Astrocyte (in vitro differentiated cells and primary cell): ENCODE measurements around the gene IQCH. TPM values are rescaled to one million over a fixed set of nuclear protein-coding genes. Genes with fewer than 3 reads are reported as not detected.

Experiments
- DNase-seq: peaks from one replicate; pipeline ENCODE4 v3.0.0-alpha.2; 2010; ENCODE audit warnings: low read depth
- FAIRE-seq: peaks from 2 replicates; lab custom pipeline; 2011; peaks lifted over from hg19 to GRCh38; lab: Jason Lieb, UNC
- H2AFZ ChIP-seq: 2 replicates; pipeline ENCODE4 v1.6.0; 2012; ENCODE audit warnings: low read depth, low read length, inconsistent platforms
- H3K27ac ChIP-seq: 2 replicates; pipeline ENCODE4 v1.5.1; 2011; ENCODE audit warnings: low read depth, low read length, inconsistent platforms
- H3K27me3 ChIP-seq: 2 replicates; pipeline ENCODE4 v1.6.0; 2011; ENCODE audit warnings: low read length, inconsistent platforms; ENCODE audit not compliant: insufficient read depth
- H3K36me3 ChIP-seq: 2 replicates; pipeline ENCODE4 v1.5.1; 2011; ENCODE audit warnings: low read length, inconsistent platforms; ENCODE audit not compliant: insufficient read depth
- H3K4me1 ChIP-seq: 2 replicates; pipeline ENCODE4 v1.5.1; 2011; ENCODE audit warnings: low read length, inconsistent platforms; ENCODE audit not compliant: insufficient read depth
- H3K4me2 ChIP-seq: 2 replicates; pipeline ENCODE4 v1.6.0; 2012; ENCODE audit warnings: low read length, inconsistent platforms
- H3K4me3 ChIP-seq: 2 replicates; pipeline ENCODE4 v1.5.1; 2011; ENCODE audit warnings: low read depth, mild to moderate bottlenecking, low read length, inconsistent platforms; ENCODE audit not compliant: insufficient read depth
- H3K79me2 ChIP-seq: 2 replicates; pipeline ENCODE4 v1.6.0; 2012; ENCODE audit warnings: mild to moderate bottlenecking, low read length, inconsistent platforms; ENCODE audit not compliant: insufficient read depth
- H3K9ac ChIP-seq: 2 replicates; pipeline ENCODE4 v1.6.0; 2012; ENCODE audit warnings: mild to moderate bottlenecking, low read length, inconsistent platforms
- H3K9me3 ChIP-seq: 2 replicates; pipeline ENCODE4 v1.5.1; 2012; ENCODE audit warnings: low read depth, mild to moderate bottlenecking, low read length, inconsistent platforms; ENCODE audit not compliant: insufficient read depth
- H4K20me1 ChIP-seq: 2 replicates; pipeline ENCODE4 v1.6.0; 2012; ENCODE audit warnings: low read length, inconsistent platforms; ENCODE audit not compliant: insufficient read depth
- H3K27ac Mint-ChIP-seq: one replicate; pipeline ENCODE4 v1.8.0; 2021; ENCODE audit warnings: mild to moderate bottlenecking, mixed read lengths; ENCODE audit not compliant: unreplicated experiment
- H3K27me3 Mint-ChIP-seq: one replicate; pipeline ENCODE4 v1.8.0; 2021; ENCODE audit warnings: low read depth, mixed read lengths; ENCODE audit not compliant: unreplicated experiment
- H3K36me3 Mint-ChIP-seq: one replicate; pipeline ENCODE4 v1.8.0; 2021; ENCODE audit warnings: low read depth, mixed read lengths; ENCODE audit not compliant: unreplicated experiment
- H3K4me1 Mint-ChIP-seq: one replicate; pipeline ENCODE4 v1.8.0; 2021; ENCODE audit warnings: low read depth, mixed read lengths; ENCODE audit not compliant: unreplicated experiment
- H3K4me3 Mint-ChIP-seq: one replicate; pipeline ENCODE4 v1.8.0; 2021; ENCODE audit warnings: mild to moderate bottlenecking, moderate library complexity, mixed read lengths; ENCODE audit not compliant: unreplicated experiment
- H3K9me3 Mint-ChIP-seq: one replicate; pipeline ENCODE4 v1.8.0; 2021; ENCODE audit warnings: mild to moderate bottlenecking, mixed read lengths; ENCODE audit not compliant: unreplicated experiment
- CTCF ChIP-seq: IDR thresholded peaks from 2 replicates; pipeline ENCODE4 v1.5.1; 2011; ENCODE audit warnings: low read depth, mild to moderate bottlenecking, inconsistent platforms, low read length, moderate library complexity; ENCODE audit not compliant: insufficient read depth
- EZH2 ChIP-seq: IDR thresholded peaks from 2 replicates; pipeline ENCODE4 v1.6.1; 2012; ENCODE audit warnings: mild to moderate bottlenecking, low read length, inconsistent platforms; ENCODE audit not compliant: insufficient read depth
- total RNA-seq: library from RNA; stranded (reverse); gene quantifications from 2 replicates; pipeline ENCODE4 v1.2.1, GENCODE V29; 2021

Gene IQCH
- total RNA-seq, 1 donor from 2014 or later = 2.7 TPM

- no peak overlapping the region for H3K4me3 ChIP-seq
- H3K36me3 ChIP-seq = no peaks in the 10 kb centered on the region
- Mint-ChIP-seq H3K4me1 (peaks cover 13% of the 10 kb centered on the region), H3K4me3 (no peak overlapping the region), H3K9me3 (peaks cover 1% of the 10 kb centered on the region), H3K27me3 (peaks cover 31% of the 10 kb centered on the region), H3K36me3 (no peaks in the 10 kb centered on the region), H3K27ac (no peak overlapping the region)
- H4K20me1 ChIP-seq = peaks cover 3% of the 10 kb centered on the region
- no peaks in the 10 kb centered on the region for H3K9me3 ChIP-seq
- no peak overlapping the region for H3K27ac ChIP-seq
- FAIRE-seq (no peak), DNase-seq (peak; percentile 16)
- no peak overlapping the region for H3K9ac ChIP-seq
- H3K4me1 ChIP-seq = peaks cover 8% of the 10 kb centered on the region
- no peak overlapping the region for H2AFZ ChIP-seq
- H3K4me2 ChIP-seq = peak overlapping the region; percentile 0
- H3K79me2 ChIP-seq = no peaks in the 10 kb centered on the region
- H3K27me3 ChIP-seq = peaks cover 10% of the 10 kb centered on the region
- TF ChIP-seq EZH2 = no peak
- TF ChIP-seq CTCF = no peak
Observed at GRCh38 chr15:67406257-67406861, 151.8 kb downstream of the IQCH start.

GRCh38 chr15:67407786-67408185 is 153.2 kb downstream of the IQCH start:
- H3K27me3 Mint-ChIP-seq = peaks cover 31% of the 10 kb centered on the region
- no peak overlapping the region for H2AFZ ChIP-seq
- H3K9me3 Mint-ChIP-seq = peaks cover 2% of the 10 kb centered on the region
- H3K27me3 ChIP-seq = peaks cover 10% of the 10 kb centered on the region
- H3K4me3 Mint-ChIP-seq = no peak overlapping the region
- no peaks in the 10 kb centered on the region for H3K36me3 Mint-ChIP-seq
- H3K4me3 ChIP-seq = no peak overlapping the region
- H3K36me3 ChIP-seq = no peaks in the 10 kb centered on the region
- FAIRE-seq (no peak), DNase-seq (no peak)
- H3K27ac Mint-ChIP-seq = no peak overlapping the region
- H3K9me3 ChIP-seq = no peaks in the 10 kb centered on the region
- H3K4me1 ChIP-seq = peaks cover 8% of the 10 kb centered on the region
- H3K4me1 Mint-ChIP-seq = peaks cover 15% of the 10 kb centered on the region
- H3K4me2 ChIP-seq = peak overlapping the region; percentile 64
- no peak overlapping the region for H3K9ac ChIP-seq
- TF ChIP-seq CTCF (no peak), EZH2 (no peak)
- H3K27ac ChIP-seq = no peak overlapping the region
- no peaks in the 10 kb centered on the region for H3K79me2 ChIP-seq
- H4K20me1 ChIP-seq = peaks cover 3% of the 10 kb centered on the region

- no peak for TF ChIP-seq CTCF
- no peak for TF ChIP-seq EZH2
- Histone ChIP-seq H3K79me2 (no peaks in the 10 kb centered on the region), H3K9ac (no peak overlapping the region), H3K36me3 (no peaks in the 10 kb centered on the region), H3K4me3 (no peak overlapping the region), H4K20me1 (peaks cover 3% of the 10 kb centered on the region), H3K9me3 (no peaks in the 10 kb centered on the region), H3K27me3 (peaks cover 5% of the 10 kb centered on the region), H2AFZ (no peak overlapping the region), H3K27ac (no peak overlapping the region), H3K4me2 (no peak overlapping the region), H3K4me1 (peaks cover 14% of the 10 kb centered on the region)
- Mint-ChIP-seq H3K4me3 (no peak overlapping the region), H3K4me1 (peaks cover 23% of the 10 kb centered on the region), H3K27me3 (peaks cover 23% of the 10 kb centered on the region), H3K36me3 (no peaks in the 10 kb centered on the region), H3K27ac (no peak overlapping the region), H3K9me3 (peaks cover 2% of the 10 kb centered on the region)
- FAIRE-seq (no peak), DNase-seq (no peak)
Observed at GRCh38 chr15:67409175-67409574, 154.6 kb downstream of the IQCH start.
